Lower lobe of right lung (tissue), 2 donors: ENCODE data around the gene PCSK9. TPM values are rescaled to one million over a fixed set of nuclear protein-coding genes. Genes with fewer than 3 reads are reported as not detected.

Experiments
- ATAC-seq, 2 donors: fragments of 200-7000 bp; cut with Tn5 transposase; one replicate each; pipeline ENCODE4 v1.9.1; 2020 to 2022; ENCODE audit warnings: mild to moderate bottlenecking in 2 of 2, moderate library complexity in 2 of 2
- DNase-seq: peaks from one replicate; pipeline ENCODE4 v3.0.0-alpha.2; 2020
- H3K27ac ChIP-seq: fragments of 200-600 bp; one replicate; pipeline ENCODE4 v1.8.0; 2022
- H3K27me3 ChIP-seq: fragments of 200-600 bp; one replicate; pipeline ENCODE4 v1.8.0; 2022; ENCODE audit warnings: low read depth
- H3K36me3 ChIP-seq: fragments of 200-600 bp; one replicate; pipeline ENCODE4 v1.8.0; 2022; ENCODE audit warnings: mild to moderate bottlenecking
- H3K4me1 ChIP-seq: fragments of 200-600 bp; one replicate; pipeline ENCODE4 v1.8.0; 2022
- H3K4me3 ChIP-seq: fragments of 200-600 bp; one replicate; pipeline ENCODE4 v1.8.0; 2022; ENCODE audit warnings: mild to moderate bottlenecking
- H3K9me3 ChIP-seq: fragments of 200-600 bp; one replicate; pipeline ENCODE4 v1.8.0; 2022
- CTCF ChIP-seq: fragments of 200-600 bp; IDR thresholded peaks from one replicate; pipeline ENCODE4 v1.8.0; 2022; ENCODE audit warnings: antibody characterized with exemption, mild to moderate bottlenecking
- intact Hi-C: fragments of 100-400 bp; cut with DNase I; formaldehyde crosslinking; loops from one replicate; pipeline ENCODE4 v1.11.0; 2022
- total RNA-seq: library from RNA; stranded (reverse); fragmentation: NEBNext Ultra II Directional; extraction: Animal tissue kit (Norgen Biotek cat#: 25700); gene quantifications from one replicate; pipeline ENCODE4 v1.2.1, GENCODE V29; 2021
- donor health status: DM: no; HTN: yes; CAD: no; lungs with severe emphysema.

The PCSK9 gene
- total RNA-seq, 1 donor from 2014 or later = 25.7 TPM

DNA sequence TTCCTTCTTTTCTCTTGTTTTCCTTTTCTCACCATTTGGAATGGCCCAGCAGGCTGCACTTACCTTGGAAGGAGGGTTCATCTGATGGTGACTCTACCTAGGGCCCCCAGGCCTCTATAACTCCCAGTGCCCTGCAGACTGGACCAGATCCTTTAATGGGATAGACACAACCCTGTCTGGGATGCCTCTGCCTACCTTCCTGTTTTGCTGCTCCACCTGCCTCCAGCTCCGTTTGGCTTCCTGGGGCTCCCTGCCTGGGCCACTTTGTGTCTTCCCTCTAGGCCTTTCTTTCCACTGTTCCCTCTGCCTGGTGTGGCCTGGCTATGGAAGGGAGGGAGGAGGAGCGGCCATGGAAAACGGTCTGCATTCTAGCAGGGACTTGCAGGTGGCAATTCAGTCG, 7.5 kb downstream of the PCSK9 start:
- H3K4me3 ChIP-seq = no peak overlapping the region
- no peaks in the 10 kb centered on the region for H3K9me3 ChIP-seq
- peaks cover 4% of the 10 kb centered on the region for H3K27me3 ChIP-seq
- H3K27ac ChIP-seq = no peak overlapping the region
- H3K4me1 ChIP-seq = no peaks in the 10 kb centered on the region
- no peak for TF ChIP-seq CTCF
- H3K36me3 ChIP-seq = peaks cover 4% of the 10 kb centered on the region
- intact Hi-C loops = no loop called here
- ATAC-seq (no peak), DNase-seq (no peak)

- Histone ChIP-seq H3K4me1 (no peaks in the 10 kb centered on the region), H3K36me3 (peaks cover 4% of the 10 kb centered on the region), H3K27ac (no peak overlapping the region), H3K9me3 (no peaks in the 10 kb centered on the region), H3K27me3 (no peaks in the 10 kb centered on the region), H3K4me3 (no peak overlapping the region)
- DNase-seq (no peak), ATAC-seq (no peak)
- intact Hi-C loops = no loop called here
- no peak for TF ChIP-seq CTCF
Observed at GRCh38 chr1:55047611-55048010, 8.3 kb downstream of the PCSK9 start.

DNA sequence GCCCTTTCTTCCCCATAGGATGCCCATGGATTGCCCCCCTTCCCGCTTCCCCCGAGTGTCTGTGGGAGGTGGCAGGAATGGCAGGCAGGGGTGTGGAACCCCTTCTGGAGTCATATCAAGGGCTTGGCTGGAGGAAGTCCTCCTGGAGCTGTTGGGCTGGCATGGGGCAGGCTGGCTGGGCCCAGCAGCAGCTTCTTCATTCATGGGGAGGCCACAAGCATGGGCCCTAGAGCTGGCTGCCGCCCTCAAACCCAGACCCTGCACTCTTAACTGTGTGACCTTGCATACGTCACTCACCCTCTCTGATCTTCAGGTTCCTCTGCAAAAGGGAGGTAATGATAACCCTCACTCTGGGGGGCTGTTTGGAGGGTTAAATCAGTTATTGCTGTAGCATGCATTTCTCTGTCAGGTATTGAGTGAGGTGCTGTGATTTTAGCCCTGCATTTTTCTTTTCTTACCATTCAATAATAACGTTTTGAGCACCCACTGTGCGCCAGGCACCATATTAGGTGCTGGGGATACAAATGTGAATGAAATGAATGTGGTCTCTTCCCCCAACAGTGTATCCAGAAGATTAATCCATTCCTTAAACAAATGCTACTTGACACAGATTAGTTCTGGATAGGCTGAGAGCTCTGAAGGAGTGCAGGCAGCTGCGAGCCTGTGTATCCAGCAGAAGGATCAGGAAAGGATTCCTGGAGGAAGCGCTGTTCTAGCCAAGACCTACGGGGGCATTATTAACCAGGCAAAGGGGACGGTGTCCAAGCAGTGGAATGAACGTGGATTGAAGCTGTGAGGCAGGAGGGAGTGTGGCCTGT, 9.3 kb downstream of the PCSK9 start:
- Histone ChIP-seq H3K27me3 (no peaks in the 10 kb centered on the region), H3K27ac (no peak overlapping the region), H3K9me3 (no peaks in the 10 kb centered on the region), H3K36me3 (peaks cover 4% of the 10 kb centered on the region), H3K4me3 (no peak overlapping the region), H3K4me1 (no peaks in the 10 kb centered on the region)
- TF ChIP-seq CTCF = no peak
- ATAC-seq (no peak), DNase-seq (no peak)
- intact Hi-C loops = no loop called here

DNA sequence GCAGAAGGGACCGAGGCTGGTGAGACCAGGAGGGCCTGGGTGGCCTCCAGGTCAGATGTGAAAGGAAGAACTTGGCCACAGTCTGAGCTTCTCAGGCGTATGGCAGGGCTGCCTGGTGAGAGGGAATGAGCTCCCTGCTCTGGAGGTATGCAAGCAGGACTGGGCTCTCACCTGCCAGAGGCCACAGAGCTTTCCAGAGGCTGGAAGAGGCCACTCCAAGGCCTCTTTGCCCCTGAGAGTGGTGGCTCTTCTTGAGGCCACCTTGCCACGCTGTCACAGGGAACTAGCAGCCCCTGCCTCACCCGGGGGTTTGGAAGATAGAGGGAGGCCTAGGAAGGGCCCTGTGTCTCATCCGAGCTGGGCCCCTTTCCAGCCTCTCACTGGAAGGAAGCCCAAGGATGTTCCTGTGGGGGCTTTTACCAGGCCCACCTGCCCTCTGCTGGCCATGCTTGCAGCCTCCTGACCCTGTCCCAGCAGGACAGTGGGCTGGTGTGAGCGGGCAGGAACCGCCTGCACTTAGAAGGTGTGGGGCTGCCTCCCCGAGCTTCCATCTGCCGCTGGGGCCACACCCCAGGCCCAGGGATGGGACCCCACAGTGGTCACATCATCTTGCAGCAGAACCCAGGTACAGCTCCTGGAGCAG, 10.0 kb downstream of the PCSK9 start:
- intact Hi-C loops = no loop called here

GRCh38 chr1:55049914-55050278, 10.5 kb downstream of the PCSK9 start:
- DNase-seq = no peak
- no peak for TF ChIP-seq CTCF

More for the DNA sequence above, 10.0 kb downstream of the PCSK9 start:
- Histone ChIP-seq H3K27ac (no peak overlapping the region), H3K9me3 (no peaks in the 10 kb centered on the region), H3K36me3 (peaks cover 4% of the 10 kb centered on the region), H3K4me3 (no peak overlapping the region), H3K4me1 (no peaks in the 10 kb centered on the region), H3K27me3 (no peaks in the 10 kb centered on the region)
- no peak for ATAC-seq
- DNase-seq = no peak
- no peak for TF ChIP-seq CTCF

More at GRCh38 chr1:55049914-55050278, 10.5 kb downstream of the PCSK9 start:
- Histone ChIP-seq H3K4me3 (no peak overlapping the region), H3K9me3 (no peaks in the 10 kb centered on the region), H3K4me1 (no peaks in the 10 kb centered on the region), H3K36me3 (peaks cover 4% of the 10 kb centered on the region), H3K27ac (no peak overlapping the region), H3K27me3 (no peaks in the 10 kb centered on the region)
- no peak for ATAC-seq
- intact Hi-C loops = no loop called here
